ENCODE measurements around the gene ATG101. TPM values are rescaled to one million over a fixed set of nuclear protein-coding genes. Genes with fewer than 3 reads are reported as not detected.

Gene ATG101
- polyA plus RNA-seq, 1 of the 3 experiments (the other 2 are of a cell fraction), result 160 TPM

DNA sequence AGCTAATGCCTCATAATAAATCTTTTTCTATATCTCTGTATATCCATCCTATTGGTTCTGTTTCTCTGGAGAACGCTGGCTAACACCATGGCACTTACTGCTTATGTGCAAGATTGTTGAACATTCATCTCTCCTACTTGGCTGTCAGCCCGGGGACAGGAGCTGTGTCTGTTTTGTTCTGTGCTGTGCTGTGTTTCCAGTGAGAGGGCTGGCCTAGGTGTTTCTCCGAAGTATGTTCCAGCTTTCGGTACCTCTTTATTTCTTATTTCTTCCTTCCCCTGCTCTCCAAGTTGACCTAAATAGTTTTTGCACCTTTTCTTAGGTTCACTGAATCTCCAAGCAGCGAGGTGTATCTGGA lies 37.4 kb upstream of the ATG101 start:
- POLR2A ChIA-PET, result interaction anchor here (0.7 to 1.4 kb wide), 9 partner anchors 9 to 1347 kb away, joined by 3 to 10 read pairs (median 3); partner anchors contain the start of genes ATG101 and SP1
- H3K4me3 ChIP-seq (ENCODE audit: low read depth in 2 of 2, low read length in 1 of 2), result peak overlapping the region; percentile 46 to 53
- DNase-seq, result no peak
- H3F3A ChIP-seq (replicated peaks; ENCODE audit: insufficient read depth), result peaks cover 13% of the 10 kb centered on the region
- WGBS (ENCODE audit: low lambda C conversion rate), result 3% methylated on average over 5 of the region's 5 CpGs
- peak overlapping the region; percentile 66; the same call in 1 of the 2 replicates for H2AFZ ChIP-seq (ENCODE audit: low read depth)
- H3K4me1 ChIP-seq (ENCODE audit: control insufficient read depth in 1 of 2, insufficient read depth in 2 of 2, low read depth in 1 of 2, low read length in 1 of 2), result peaks cover 0 to 27% of the 10 kb centered on the region in 2 experiments; a peak in 2 of 4 replicates
- H3K36me3 ChIP-seq (replicated peaks in 1 of 2; ENCODE audit: control insufficient read depth in 1 of 2, insufficient read depth in 2 of 2, low read length in 1 of 2), result no peaks in the 10 kb centered on the region
- TF ChIP-seq, protein P1, sequence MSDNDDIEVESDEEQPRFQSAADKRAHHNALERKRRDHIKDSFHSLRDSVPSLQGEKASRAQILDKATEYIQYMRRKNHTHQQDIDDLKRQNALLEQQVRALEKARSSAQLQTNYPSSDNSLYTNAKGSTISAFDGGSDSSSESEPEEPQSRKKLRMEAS (IDR thresholded peaks at IDR 0.05; ENCODE audit: low read depth), result peak; percentile 9; the same call in 1 of the 2 replicates
- no peak for TF ChIP-seq MXI1 (IDR thresholded peaks at IDR 0.05; ENCODE audit: low read depth, low read length)
- peak in 1 of 2 experiments; percentile 21; a peak in 1 of 4 replicates for TF ChIP-seq EP300 (IDR thresholded peaks at IDR 0.05; ENCODE audit: borderline replicate concordance in 1 of 2, low read depth in 1 of 2, low read length in 1 of 2)
- no peaks in the 10 kb centered on the region for H3K27me3 ChIP-seq (ENCODE audit: insufficient read depth)
- H3K4me2 ChIP-seq, result peak overlapping the region; percentile 69
- no peaks in the 10 kb centered on the region for H3K9me3 ChIP-seq
- H3K27ac ChIP-seq (ENCODE audit: low read depth in 2 of 2, low read length in 1 of 2), result peak overlapping the region; percentile 82 to 94; a peak in 3 of 4 replicates
- no peaks in the 10 kb centered on the region for H3K9me2 ChIP-seq
- H4K20me1 ChIP-seq (ENCODE audit: insufficient read depth), result no peaks in the 10 kb centered on the region
- peaks cover 2% of the 10 kb centered on the region; the same call in 1 of the 2 replicates for H3K79me2 ChIP-seq (ENCODE audit: insufficient read depth)
- peak overlapping the region; percentile 45; the same call in 1 of the 2 replicates for H3K9ac ChIP-seq
- CTCF ChIA-PET, result interaction anchor here (0.9 to 30.2 kb wide), 7 partner anchors 8 to 89 kb away, joined by 3 to 949 read pairs (median 8); partner anchors contain the start of genes ATG101, NR4A1 and SMIM41

DNA sequence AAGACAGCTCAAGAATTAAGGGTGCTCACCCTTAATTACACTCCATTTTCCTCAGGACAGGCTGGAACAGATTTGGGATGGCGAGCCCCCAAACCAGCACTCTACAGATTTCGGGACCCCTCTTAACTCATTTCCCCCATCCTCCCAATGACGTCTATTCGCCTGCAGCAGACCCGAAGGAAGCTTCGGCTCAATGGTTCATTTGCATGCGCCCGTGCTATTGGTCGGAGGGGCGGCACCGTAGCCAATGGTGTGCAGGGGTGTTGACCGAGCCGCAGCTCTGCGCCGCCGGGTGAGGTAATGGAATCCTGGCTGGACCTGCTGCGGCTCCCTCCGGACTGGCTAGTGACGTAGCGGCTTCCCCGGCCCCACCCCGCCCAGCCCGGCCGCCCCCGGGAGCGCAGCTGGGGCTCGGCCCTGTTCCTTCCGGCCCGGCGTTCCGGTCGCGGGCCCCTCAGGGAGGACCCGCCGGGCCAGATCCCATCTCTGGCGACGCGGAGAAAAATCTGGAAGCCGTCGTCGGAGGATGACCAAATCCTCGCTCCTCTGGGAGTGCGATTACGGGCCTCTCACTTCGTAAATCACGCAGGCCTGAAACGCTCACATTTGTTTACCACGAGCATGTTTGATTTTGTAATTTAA lies 36.9 kb upstream of the ATG101 start:
- H3K27me3 ChIP-seq (ENCODE audit: insufficient read depth), result no peaks in the 10 kb centered on the region
- peaks cover 13% of the 10 kb centered on the region for H3F3A ChIP-seq (replicated peaks; ENCODE audit: insufficient read depth)
- H3K36me3 ChIP-seq (replicated peaks in 1 of 2; ENCODE audit: control insufficient read depth in 1 of 2, insufficient read depth in 2 of 2, low read length in 1 of 2), result no peaks in the 10 kb centered on the region
- peaks cover 0 to 27% of the 10 kb centered on the region in 2 experiments; a peak in 2 of 4 replicates for H3K4me1 ChIP-seq (ENCODE audit: control insufficient read depth in 1 of 2, insufficient read depth in 2 of 2, low read depth in 1 of 2, low read length in 1 of 2)
- H4K20me1 ChIP-seq (ENCODE audit: insufficient read depth), result no peaks in the 10 kb centered on the region
- DNase-seq, result peak; percentile 96
- H3K27ac ChIP-seq (ENCODE audit: low read depth in 2 of 2, low read length in 1 of 2), result peak overlapping the region; percentile 82 to 94
- H3K9me2 ChIP-seq, result no peaks in the 10 kb centered on the region
- H3K79me2 ChIP-seq (ENCODE audit: insufficient read depth), result peaks cover 7% of the 10 kb centered on the region
- WGBS (ENCODE audit: low lambda C conversion rate), result 19% methylated on average over 17 of the region's 48 CpGs
- TF ChIP-seq, protein P2, sequence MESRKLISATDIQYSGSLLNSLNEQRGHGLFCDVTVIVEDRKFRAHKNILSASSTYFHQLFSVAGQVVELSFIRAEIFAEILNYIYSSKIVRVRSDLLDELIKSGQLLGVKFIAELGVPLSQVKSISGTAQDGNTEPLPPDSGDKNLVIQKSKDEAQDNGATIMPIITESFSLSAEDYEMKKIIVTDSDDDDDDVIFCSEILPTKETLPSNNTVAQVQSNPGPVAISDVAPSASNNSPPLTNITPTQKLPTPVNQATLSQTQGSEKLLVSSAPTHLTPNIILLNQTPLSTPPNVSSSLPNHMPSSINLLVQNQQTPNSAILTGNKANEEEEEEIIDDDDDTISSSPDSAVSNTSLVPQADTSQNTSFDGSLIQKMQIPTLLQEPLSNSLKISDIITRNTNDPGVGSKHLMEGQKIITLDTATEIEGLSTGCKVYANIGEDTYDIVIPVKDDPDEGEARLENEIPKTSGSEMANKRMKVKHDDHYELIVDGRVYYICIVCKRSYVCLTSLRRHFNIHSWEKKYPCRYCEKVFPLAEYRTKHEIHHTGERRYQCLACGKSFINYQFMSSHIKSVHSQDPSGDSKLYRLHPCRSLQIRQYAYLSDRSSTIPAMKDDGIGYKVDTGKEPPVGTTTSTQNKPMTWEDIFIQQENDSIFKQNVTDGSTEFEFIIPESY (IDR thresholded peaks at IDR 0.05; ENCODE audit: borderline replicate concordance, low read depth), result no peak
- TF ChIP-seq TCF12 (IDR thresholded peaks at IDR 0.05) (0 out of 2 replicates have a peak, but pooled peaks have one; percentile 16), NFIC (IDR thresholded peaks at IDR 0.05; ENCODE audit: borderline replicate concordance) (no peak), NRF1 (IDR thresholded peaks at IDR 0.05; ENCODE audit: low read depth, low read length) (peak; percentile 48), RFX5 (IDR thresholded peaks at IDR 0.05; ENCODE audit: low read length) (peak; percentile 65; the same call in 1 of the 2 replicates), EP300 (IDR thresholded peaks at IDR 0.05; ENCODE audit: borderline replicate concordance in 1 of 2, low read depth in 1 of 2, low read length in 1 of 2) (no peak), MEF2A (IDR thresholded peaks at IDR 0.05; ENCODE audit: borderline replicate concordance, low read depth) (peak; percentile 8; the same call in 1 of the 2 replicates), TAF1 (IDR thresholded peaks at IDR 0.05; ENCODE audit: borderline replicate concordance, low read depth, low read length) (no peak), SMC3 (IDR thresholded peaks at IDR 0.05; ENCODE audit: low read depth, low read length) (no peak), GATA2 (CRISPR knock-in tag; IDR thresholded peaks at IDR 0.05) (no peak), GABPA (IDR thresholded peaks at IDR 0.05; ENCODE audit: low read depth) (no peak; the same call in 1 of the 2 replicates)
- TF ChIP-seq, protein P3, sequence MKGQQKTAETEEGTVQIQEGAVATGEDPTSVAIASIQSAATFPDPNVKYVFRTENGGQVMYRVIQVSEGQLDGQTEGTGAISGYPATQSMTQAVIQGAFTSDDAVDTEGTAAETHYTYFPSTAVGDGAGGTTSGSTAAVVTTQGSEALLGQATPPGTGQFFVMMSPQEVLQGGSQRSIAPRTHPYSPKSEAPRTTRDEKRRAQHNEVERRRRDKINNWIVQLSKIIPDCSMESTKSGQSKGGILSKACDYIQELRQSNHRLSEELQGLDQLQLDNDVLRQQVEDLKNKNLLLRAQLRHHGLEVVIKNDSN (IDR thresholded peaks at IDR 0.05; ENCODE audit: borderline replicate concordance, low read depth), result no peak
- TF ChIP-seq, protein P1 (IDR thresholded peaks at IDR 0.05; ENCODE audit: low read depth), result 0 out of 2 replicates have a peak, but pooled peaks have one; percentile 3
- TF ChIP-seq, protein P4, sequence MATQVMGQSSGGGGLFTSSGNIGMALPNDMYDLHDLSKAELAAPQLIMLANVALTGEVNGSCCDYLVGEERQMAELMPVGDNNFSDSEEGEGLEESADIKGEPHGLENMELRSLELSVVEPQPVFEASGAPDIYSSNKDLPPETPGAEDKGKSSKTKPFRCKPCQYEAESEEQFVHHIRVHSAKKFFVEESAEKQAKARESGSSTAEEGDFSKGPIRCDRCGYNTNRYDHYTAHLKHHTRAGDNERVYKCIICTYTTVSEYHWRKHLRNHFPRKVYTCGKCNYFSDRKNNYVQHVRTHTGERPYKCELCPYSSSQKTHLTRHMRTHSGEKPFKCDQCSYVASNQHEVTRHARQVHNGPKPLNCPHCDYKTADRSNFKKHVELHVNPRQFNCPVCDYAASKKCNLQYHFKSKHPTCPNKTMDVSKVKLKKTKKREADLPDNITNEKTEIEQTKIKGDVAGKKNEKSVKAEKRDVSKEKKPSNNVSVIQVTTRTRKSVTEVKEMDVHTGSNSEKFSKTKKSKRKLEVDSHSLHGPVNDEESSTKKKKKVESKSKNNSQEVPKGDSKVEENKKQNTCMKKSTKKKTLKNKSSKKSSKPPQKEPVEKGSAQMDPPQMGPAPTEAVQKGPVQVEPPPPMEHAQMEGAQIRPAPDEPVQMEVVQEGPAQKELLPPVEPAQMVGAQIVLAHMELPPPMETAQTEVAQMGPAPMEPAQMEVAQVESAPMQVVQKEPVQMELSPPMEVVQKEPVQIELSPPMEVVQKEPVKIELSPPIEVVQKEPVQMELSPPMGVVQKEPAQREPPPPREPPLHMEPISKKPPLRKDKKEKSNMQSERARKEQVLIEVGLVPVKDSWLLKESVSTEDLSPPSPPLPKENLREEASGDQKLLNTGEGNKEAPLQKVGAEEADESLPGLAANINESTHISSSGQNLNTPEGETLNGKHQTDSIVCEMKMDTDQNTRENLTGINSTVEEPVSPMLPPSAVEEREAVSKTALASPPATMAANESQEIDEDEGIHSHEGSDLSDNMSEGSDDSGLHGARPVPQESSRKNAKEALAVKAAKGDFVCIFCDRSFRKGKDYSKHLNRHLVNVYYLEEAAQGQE (IDR thresholded peaks at IDR 0.05; ENCODE audit: low read depth, low read length), result no peak
- TF ChIP-seq, protein P5, sequence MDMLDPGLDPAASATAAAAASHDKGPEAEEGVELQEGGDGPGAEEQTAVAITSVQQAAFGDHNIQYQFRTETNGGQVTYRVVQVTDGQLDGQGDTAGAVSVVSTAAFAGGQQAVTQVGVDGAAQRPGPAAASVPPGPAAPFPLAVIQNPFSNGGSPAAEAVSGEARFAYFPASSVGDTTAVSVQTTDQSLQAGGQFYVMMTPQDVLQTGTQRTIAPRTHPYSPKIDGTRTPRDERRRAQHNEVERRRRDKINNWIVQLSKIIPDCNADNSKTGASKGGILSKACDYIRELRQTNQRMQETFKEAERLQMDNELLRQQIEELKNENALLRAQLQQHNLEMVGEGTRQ (IDR thresholded peaks at IDR 0.05; ENCODE audit: borderline replicate concordance, low read depth, low read length), result no peak
- no peaks in the 10 kb centered on the region for H3K9me3 ChIP-seq
- peak overlapping the region; percentile 45 for H3K9ac ChIP-seq
- H3K4me3 ChIP-seq (ENCODE audit: low read depth in 2 of 2, low read length in 1 of 2), result peak overlapping the region; percentile 46 to 53
- H2AFZ ChIP-seq (ENCODE audit: low read depth), result peak overlapping the region; percentile 66; the same call in 1 of the 2 replicates
- H3K4me2 ChIP-seq, result peak overlapping the region; percentile 69
- CTCF ChIA-PET, result interaction anchor here (0.9 to 30.2 kb wide), 7 partner anchors 8 to 88 kb away, joined by 3 to 949 read pairs (median 8); partner anchors contain the start of genes ATG101, NR4A1 and SMIM41
- POLR2A ChIA-PET, result interaction anchor here (0.7 to 1.4 kb wide), 10 partner anchors 10 to 1347 kb away, joined by 3 to 10 read pairs (median 3); partner anchors contain the start of genes ATG101 and SP1

Data from SK-N-SH (cell line).